Sigmoid colon (tissue), 7 donors: ENCODE measurements around the gene FXYD2. TPM values are rescaled to one million over a fixed set of nuclear protein-coding genes. Genes with fewer than 3 reads are reported as not detected.

Source experiments
- DNase-seq: peaks from one replicate; pipeline ENCODE4 v3.0.0-alpha.2; 2019
- H3K27ac ChIP-seq, 4 donors: fragments of 200-600 bp; sonication (generic); one replicate each; pipeline ENCODE4 v1.5.1; 2016 to 2019; ENCODE audit warnings: mild to moderate bottlenecking in 1 of 4
- H3K27me3 ChIP-seq, 3 donors: fragments of 200-600 bp; sonication (generic); one replicate each; pipeline ENCODE4 v1.5.1; 2019; ENCODE audit warnings: mild to moderate bottlenecking in 1 of 3
- H3K36me3 ChIP-seq, 4 donors: fragments of 200-600 bp; sonication (generic); one replicate each; pipeline ENCODE4 v1.5.1; 2016 to 2019
- H3K4me1 ChIP-seq, 4 donors: fragments of 200-600 bp; sonication (generic); one replicate each; pipeline ENCODE4 v1.5.1; 2017 to 2019
- H3K4me3 ChIP-seq, 4 donors: fragments of 200-600 bp; sonication (generic); one replicate each; pipeline ENCODE4 v1.5.1; 2017 to 2019; ENCODE audit warnings: mild to moderate bottlenecking in 2 of 4, moderate library complexity in 1 of 4
- H3K9me3 ChIP-seq, 4 donors: fragments of 200-600 bp in 3 of 4; sonication (generic) in 3 of 4; one replicate each; pipeline versions ENCODE4 v1.5.1 to v1.6.1; 2013 to 2019
- CTCF ChIP-seq, 4 experiments: fragments of 450-650 bp in 3 of 4; fragments of 200-600 bp in 1 of 4; IDR thresholded peaks; one replicate each; pipeline ENCODE4 v1.5.1; 2016 to 2019; ENCODE audit warnings: antibody characterized with exemption in 4 of 4, mild to moderate bottlenecking in 3 of 4, moderate library complexity in 2 of 4
- EP300 ChIP-seq, 4 donors: sonication (generic); formaldehyde crosslinking; IDR thresholded peaks; one replicate each; pipeline ENCODE4 v1.6.1; 2017; ENCODE audit warnings: antibody characterized with exemption in 4 of 4
- POLR2A ChIP-seq, 2 donors: fragments of 450-650 bp; IDR thresholded peaks; one replicate each; pipeline ENCODE4 v1.6.1; 2016; ENCODE audit warnings: antibody characterized with exemption in 2 of 2, mild to moderate bottlenecking in 2 of 2, moderate library complexity in 2 of 2
- POLR2AphosphoS5 ChIP-seq, 4 donors: sonication (generic); formaldehyde crosslinking; IDR thresholded peaks; one replicate each; pipeline ENCODE4 v1.6.1; 2017; ENCODE audit warnings: antibody characterized with exemption in 4 of 4
- WGBS, 2 donors: extraction: QIAGEN DNeasy Blood & Tissue Kit; methylation state at CpG; one replicate each; pipeline ENCODE4 v1.1.7; 2013; 5-methylcytosine and 5-hydroxymethylcytosine counted together
- intact Hi-C: fragments of 100-400 bp; cut with DNase I; formaldehyde crosslinking; loops from one replicate; pipeline ENCODE4 v1.15.1; 2023
- polyA plus RNA-seq, 3 donors: library from polyadenylated mRNA; stranded (reverse); fragments of 200-250 nt; gene quantifications; one replicate each; pipeline ENCODE4 v1.2.3, GENCODE V29; 2013
- total RNA-seq, 4 donors: library from RNA; depleted of rRNA; stranded (reverse); fragments of >200 nt; gene quantifications; one replicate each; pipeline ENCODE4 v1.1.0, GENCODE V29; 2016
- donor health status: healthy with polysubstance abuse.
- donor health status: Bipolar disorder and iron deficiency.
- donor health status: healthy.

Gene FXYD2
- total and polyA plus RNA-seq, 7 donors = 3.2 to 6.6 (median 4.2) TPM; not detected in 1

- TF ChIP-seq POLR2AphosphoS5 (IDR thresholded peaks at IDR 0.05) (peak in 3 of 4 donors; percentile 34 to 53 (median 39)), EP300 (IDR thresholded peaks at IDR 0.05) (no peak)
- Histone ChIP-seq H3K9me3 (no peaks in the 10 kb centered on the region), H3K36me3 (no peaks in the 10 kb centered on the region), H3K4me1 (peaks cover 0 to 42% (median 21%) of the 10 kb centered on the region in 4 donors), H3K27me3 (peaks cover 0 to 3% (median 0%) of the 10 kb centered on the region in 3 donors), H3K27ac (peak overlapping the region; percentile 56 to 75 (median 68)), H3K4me3 (no peak overlapping the region)
- intact Hi-C loops = no loop called here
- 42 to 72% methylated on average over 13 of the region's 13 CpGs for WGBS, 2 donors
- peak; percentile 88 for DNase-seq
Measured at GRCh38 chr11:117823946-117824420, 561 bp downstream of the FXYD2 start.

GRCh38 chr11:117823294-117823945 is 1.1 kb downstream of the FXYD2 start:
- Histone ChIP-seq H3K4me1 (peaks cover 0 to 37% (median 17%) of the 10 kb centered on the region in 4 donors), H3K27ac (peak overlapping the region; percentile 56 to 75 (median 68)), H3K4me3 (no peak overlapping the region), H3K27me3 (no peaks in the 10 kb centered on the region), H3K36me3 (no peaks in the 10 kb centered on the region), H3K9me3 (no peaks in the 10 kb centered on the region)
- peak; percentile 75 for DNase-seq
- intact Hi-C loops = no loop called here
- TF ChIP-seq POLR2A (IDR thresholded peaks at IDR 0.05) (no peak), EP300 (IDR thresholded peaks at IDR 0.05) (no peak), CTCF (IDR thresholded peaks at IDR 0.05) (peak in 3 of 4 experiments; percentile 8 to 15 (median 9)), POLR2AphosphoS5 (IDR thresholded peaks at IDR 0.05) (no peak)
- WGBS, 2 donors = 49 to 79% methylated on average over 18 of the region's 18 CpGs

GRCh38 chr11:117822074-117823033 is 2.2 kb downstream of the FXYD2 start:
- no peaks in the 10 kb centered on the region for H3K9me3 ChIP-seq
- peak overlapping the region in 2 of 4 donors; percentile 11 to 68 for H3K27ac ChIP-seq
- intact Hi-C loops = no loop called here
- 59 to 70% methylated on average over 33 of the region's 33 CpGs for WGBS, 2 donors
- no peaks in the 10 kb centered on the region for H3K36me3 ChIP-seq
- H3K27me3 ChIP-seq = no peaks in the 10 kb centered on the region
- peaks cover 0 to 37% (median 25%) of the 10 kb centered on the region in 4 donors for H3K4me1 ChIP-seq
- H3K4me3 ChIP-seq = no peak overlapping the region
- peak; percentile 73 for DNase-seq
- peak in 2 of 4 experiments; percentile 14 to 46 for TF ChIP-seq CTCF (IDR thresholded peaks at IDR 0.05)
- TF ChIP-seq EP300 (IDR thresholded peaks at IDR 0.05) = no peak
- no peak for TF ChIP-seq POLR2AphosphoS5 (IDR thresholded peaks at IDR 0.05)
- TF ChIP-seq POLR2A (IDR thresholded peaks at IDR 0.05) = no peak

GRCh38 chr11:117821431-117821830 is 3.1 kb downstream of the FXYD2 start:
- Histone ChIP-seq H3K9me3 (no peaks in the 10 kb centered on the region), H3K36me3 (no peaks in the 10 kb centered on the region), H3K4me1 (peaks cover 0 to 46% (median 32%) of the 10 kb centered on the region in 4 donors), H3K4me3 (no peak overlapping the region), H3K27me3 (no peaks in the 10 kb centered on the region), H3K27ac (no peak overlapping the region)
- TF ChIP-seq CTCF (IDR thresholded peaks at IDR 0.05) = no peak
- no peak for TF ChIP-seq EP300 (IDR thresholded peaks at IDR 0.05)
- DNase-seq = peak; percentile 60
- 85 to 86% methylated on average over 12 of the region's 12 CpGs for WGBS, 2 donors
- intact Hi-C loops = no loop called here

GRCh38 chr11:117820516-117820915 is 4.0 kb downstream of the FXYD2 start:
- WGBS, 2 donors = 90 to 93% methylated on average over 10 of the region's 10 CpGs
- H3K4me1 ChIP-seq = peaks cover 0 to 50% (median 33%) of the 10 kb centered on the region in 4 donors
- H3K27ac ChIP-seq = no peak overlapping the region
- intact Hi-C loops = no loop called here
- TF ChIP-seq POLR2A (IDR thresholded peaks at IDR 0.05) (no peak), EP300 (IDR thresholded peaks at IDR 0.05) (no peak), POLR2AphosphoS5 (IDR thresholded peaks at IDR 0.05) (no peak), CTCF (IDR thresholded peaks at IDR 0.05) (no peak)
- no peaks in the 10 kb centered on the region for H3K27me3 ChIP-seq
- no peak overlapping the region for H3K4me3 ChIP-seq
- H3K9me3 ChIP-seq = no peaks in the 10 kb centered on the region
- DNase-seq = no peak
- no peaks in the 10 kb centered on the region for H3K36me3 ChIP-seq
